GM19023 (cell line): ENCODE data around the gene LRRD1.
"Not testable (repeated sequence)": the region's sequence is repeated elsewhere in the genome, so short reads cannot be mapped to it uniquely, and the experiment has no call there.

Source experiments
- ATAC-seq: cut with Tn5 transposase; IDR thresholded peaks from one replicate; pipeline ENCODE4 v1.9.1; 2021; ENCODE audit warnings: mild to moderate bottlenecking, moderate library complexity; ENCODE audit not compliant: unreplicated experiment

LRRD1 gene

DNA sequence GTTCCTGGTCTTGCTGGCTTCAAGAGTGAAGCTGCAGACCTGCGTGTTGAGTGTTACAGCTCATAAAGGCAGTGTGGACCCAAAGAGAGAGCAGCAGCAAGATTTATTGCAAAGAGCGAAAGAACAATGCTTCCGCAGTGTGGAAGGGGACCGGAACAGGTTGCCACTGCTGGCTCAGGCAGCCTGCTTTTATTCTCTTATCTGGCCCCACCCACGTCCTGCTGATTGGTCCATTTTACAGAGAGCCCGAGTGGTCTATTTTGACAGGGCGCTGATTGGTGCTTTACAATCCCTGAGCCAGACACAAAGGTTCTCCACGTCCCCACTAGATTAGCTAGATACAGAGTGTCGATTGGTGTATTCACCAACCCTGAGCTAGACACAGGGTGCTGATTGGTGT lies 36.2 kb downstream of the LRRD1 start:
- ATAC-seq, result not testable (repeated sequence)

DNA sequence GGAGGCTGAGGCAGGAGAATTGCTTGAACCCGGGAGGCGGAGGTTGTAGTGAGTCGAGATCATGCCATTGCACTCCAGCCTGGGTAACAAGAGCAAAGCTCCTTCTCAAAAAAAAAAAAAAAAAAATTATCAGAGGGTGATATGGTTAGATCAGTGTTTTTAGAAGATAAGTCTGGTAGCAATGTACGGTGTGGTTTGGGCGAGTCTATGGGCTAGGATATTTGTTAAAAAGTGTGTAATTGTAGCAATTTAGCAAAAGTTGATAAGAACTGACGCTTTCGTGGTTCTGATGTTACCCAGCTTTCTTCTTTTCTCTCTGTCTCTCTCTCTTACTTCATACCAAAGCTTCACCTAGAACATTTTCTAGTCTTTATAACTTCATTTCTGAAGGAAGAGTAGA lies 37.8 kb downstream of the LRRD1 start:
- no peak for ATAC-seq

DNA sequence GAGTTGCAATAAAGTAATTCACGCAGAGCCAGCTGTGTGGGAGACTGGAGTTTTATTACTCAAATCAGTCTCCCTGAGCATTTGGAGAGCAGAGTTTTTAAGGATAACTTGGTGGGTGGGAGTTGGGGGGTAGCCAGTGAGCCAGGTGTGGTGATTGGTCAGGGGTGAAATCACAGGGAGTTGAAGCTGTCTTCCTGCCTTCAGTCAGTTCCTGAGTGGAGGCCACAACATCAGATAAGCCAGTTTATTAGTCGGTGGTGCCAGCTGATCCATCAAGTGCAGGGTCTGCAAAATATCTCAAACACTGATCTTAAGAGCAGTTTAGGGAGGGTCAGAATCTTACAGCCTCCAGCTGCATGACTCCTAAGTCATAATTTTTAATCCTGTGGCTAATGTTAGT lies 41.4 kb downstream of the LRRD1 start:
- no peak for ATAC-seq

DNA sequence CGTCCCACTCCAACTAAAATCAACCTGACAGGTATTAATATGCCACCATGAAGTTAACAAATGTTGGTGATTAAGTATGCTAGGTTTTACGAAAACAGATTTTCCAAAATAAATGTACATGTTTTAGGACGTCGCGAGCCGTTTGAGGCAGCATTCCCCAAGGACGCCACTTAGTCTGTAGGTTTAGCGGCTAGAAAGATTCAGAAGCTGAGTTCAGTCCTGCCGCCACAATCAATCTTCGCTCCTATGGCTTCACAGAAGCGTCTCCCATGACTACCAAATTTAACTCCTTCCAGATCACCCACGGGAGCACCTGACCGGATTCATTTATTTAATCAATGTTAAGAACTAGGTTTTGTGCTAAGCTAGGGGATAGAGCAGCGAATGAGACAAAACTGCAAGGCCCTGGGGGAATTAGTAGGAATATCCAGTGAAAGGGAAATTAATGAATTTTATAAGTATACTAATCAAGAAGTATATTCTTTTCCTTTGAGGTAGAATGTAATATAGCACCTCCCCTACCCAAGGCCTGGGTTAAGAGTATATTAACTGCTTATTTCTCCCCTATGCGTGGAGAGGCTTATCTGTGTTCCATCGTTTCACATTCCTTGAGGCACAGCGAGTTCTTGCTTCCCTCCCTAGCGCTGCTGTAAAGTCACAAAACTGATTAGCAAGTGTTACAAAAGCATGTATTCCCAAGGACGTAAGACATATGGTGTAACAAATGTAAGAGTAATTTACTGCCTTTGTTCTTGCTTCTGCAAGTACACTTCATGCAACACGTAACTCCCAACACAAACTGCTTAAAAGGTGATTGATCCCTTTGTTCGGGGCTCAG lies 43.7 kb downstream of the LRRD1 start:
- no peak for ATAC-seq

DNA sequence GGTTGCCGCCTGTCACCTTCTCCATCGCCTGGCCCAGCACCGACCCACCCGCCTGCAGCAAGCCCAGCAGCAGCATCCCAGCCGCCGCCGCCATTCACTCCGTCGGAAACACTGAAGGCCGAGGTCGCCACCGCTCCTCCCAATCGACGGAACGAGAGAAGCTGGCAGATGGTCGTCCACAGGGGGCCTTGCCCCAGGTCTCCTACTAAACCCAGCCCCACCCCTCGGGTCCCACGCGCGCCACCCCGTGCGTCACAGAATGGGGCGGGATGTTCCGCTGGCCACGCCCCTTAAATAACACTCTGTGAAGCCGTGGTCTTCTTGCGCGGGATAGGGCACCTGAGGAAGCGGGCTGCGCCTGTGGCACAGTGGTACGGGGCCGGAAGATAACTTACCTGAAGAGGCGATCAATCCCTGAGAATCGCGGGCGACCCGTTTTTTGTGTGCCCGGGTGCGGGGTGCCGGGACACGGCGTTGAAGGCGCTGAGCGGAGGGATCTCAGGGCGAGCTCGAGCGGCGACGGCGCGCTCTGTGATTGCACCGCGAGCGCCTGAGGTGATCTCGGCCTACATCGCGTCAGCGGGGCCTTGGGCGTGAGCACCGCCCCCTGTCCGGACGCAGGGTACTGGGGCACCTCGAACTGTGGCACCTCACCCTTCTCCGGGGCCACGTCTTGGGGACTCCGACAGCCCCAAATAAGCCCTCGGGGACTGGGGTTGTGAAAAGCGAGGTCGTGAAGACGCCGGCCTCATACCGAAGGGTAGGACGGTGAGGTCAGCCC lies 44.5 kb downstream of the LRRD1 start, which contains the start of gene CYP51A1:
CYP51A1 (minus strand) TSS at position 207 of the 781 bp plus-strand sequence; CDS start at position 94, 113 bp downstream.
- peak; percentile 89 for ATAC-seq

DNA sequence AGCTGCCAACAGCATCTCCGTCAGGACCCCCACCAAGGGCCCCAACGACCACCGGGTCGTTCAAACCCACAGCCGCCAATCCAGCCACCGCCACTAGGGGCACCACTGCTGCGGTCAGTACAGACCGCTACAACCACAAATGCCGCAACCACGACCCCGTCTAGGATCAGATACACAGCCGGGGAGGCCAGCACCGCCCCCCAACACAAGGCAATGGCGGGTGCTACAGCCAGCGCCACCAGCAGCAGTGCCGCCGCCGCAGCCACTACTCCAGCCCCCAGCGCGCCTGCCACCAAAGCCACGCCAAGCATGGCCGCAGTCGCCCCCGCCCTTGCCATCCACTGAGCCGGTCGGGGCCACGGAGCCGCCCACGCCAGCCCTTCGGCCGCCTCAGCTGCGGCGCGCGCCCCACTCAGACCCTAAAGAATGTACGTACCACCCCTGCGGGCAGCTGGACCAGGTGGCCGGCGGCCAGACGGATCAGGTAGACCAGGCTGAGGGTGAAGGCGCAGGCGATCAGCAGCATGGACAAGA lies 45.1 kb downstream of the LRRD1 start:
- ATAC-seq, result peak; percentile 32

DNA sequence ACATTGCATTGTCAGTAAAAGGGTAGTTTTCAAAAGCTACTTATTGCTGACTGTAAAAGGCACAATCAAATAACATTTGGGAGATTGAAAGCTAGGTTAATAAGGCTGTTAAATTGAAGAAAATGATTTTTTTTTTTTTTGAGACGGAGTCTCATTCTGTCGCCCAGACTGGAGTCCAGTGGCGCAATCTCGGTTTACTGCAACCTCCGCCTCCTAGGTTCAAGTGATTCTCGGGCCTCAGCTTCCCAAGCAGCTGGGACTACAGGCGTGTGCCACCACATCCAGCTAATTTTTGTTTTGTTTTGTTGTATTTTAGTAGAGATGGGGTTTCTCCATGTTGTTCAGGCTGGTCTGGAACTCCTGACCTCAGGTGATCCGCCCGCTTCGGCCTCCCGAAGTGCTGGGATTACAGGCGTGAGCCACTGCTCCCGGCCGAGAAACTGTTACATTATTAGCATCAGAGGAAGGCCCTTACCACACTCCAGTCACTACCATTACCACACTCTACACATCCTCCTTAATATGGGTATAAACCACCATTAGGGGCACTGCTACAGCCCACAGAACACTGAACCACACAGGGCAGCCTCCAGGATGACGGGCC lies 45.7 kb downstream of the LRRD1 start:
- peak; percentile 15 for ATAC-seq

DNA sequence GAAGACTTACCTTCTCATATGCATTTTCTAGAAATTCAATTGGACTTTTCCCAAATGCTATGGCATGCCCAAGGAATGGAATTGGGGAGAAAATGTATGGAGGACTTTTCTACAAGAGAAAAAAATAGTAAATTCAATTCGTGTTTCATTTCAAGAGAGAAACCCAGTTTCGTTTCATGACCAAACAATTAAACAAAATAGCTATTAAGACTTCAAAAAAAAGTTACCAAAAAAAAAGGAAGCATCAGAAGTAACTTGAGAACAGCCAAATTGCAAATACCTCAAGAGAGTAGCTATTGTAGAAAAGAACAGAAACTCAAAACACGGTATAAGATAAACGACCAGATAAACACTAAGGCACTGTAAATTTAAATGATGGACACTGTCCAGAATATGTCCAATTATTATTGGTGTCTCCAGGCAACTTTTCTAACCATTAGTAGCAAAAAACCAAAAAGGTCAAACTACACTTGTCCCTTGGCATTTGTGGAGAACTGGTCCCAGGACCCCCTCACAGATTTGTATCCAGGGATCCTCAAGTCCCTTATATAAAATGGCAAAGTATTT lies 47.1 kb downstream of the LRRD1 start:
- no peak for ATAC-seq

DNA sequence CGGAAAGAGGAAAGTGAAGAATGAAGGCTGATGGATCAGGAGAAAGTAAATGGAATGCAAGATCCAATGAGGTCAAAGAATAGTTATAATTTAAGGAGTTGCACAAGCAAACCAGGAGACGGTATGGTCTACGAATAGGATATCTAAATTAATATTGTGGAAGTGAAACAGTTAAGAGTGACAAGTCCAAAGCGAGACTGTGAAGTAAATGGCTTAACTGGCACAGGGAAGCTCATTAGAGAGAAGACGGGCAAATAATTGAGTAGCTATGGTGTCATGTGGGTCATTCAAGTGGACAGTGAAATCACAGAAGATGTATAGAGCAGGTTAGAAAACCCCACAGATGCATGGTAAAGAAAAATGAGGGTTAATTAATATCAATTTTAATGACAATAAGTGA lies 47.8 kb downstream of the LRRD1 start:
- no peak for ATAC-seq

DNA sequence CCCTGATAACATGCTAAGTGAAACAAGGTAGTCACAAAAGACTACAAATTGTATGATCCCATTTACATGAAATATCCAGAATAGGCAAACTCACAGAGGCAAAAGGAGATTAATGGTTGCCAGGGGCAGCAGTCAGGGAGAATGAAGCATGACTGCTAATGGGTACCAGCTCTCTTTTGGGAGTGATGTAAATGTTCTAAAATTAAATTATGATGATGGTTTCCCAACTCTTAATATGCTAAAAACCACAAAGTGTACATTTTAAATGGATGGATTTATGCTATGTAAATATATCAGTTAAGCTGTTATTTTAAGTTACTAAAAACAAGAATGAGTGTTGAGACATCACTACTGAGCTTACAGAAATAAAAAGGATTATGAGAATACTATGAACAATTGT lies 57.3 kb downstream of the LRRD1 start:
- no peak for ATAC-seq

DNA sequence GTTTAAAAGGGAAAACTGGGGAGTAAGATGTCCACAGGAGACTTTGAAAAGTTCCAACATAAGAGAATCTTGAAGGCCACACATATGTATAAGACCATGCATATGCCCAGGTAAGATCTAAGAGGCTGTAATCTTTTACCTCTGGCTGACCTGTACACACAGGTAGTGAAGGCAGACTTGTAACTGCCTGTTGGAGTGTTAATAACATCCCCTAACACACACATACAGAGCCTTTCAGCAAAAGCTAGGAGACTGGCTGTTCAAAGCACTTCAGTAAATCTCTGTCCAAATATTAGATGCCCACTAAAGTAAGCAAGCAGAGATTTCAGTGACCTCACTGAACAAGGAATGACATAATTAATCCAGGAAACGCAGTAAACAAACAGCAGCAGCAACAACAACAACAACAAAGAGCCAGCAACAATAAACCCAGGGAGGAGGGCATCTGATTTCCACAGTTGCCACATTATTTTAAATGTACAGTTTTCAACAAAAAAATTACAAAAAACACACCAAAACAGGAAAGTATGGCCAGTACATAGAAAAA lies 59.7 kb downstream of the LRRD1 start:
- no peak for ATAC-seq

DNA sequence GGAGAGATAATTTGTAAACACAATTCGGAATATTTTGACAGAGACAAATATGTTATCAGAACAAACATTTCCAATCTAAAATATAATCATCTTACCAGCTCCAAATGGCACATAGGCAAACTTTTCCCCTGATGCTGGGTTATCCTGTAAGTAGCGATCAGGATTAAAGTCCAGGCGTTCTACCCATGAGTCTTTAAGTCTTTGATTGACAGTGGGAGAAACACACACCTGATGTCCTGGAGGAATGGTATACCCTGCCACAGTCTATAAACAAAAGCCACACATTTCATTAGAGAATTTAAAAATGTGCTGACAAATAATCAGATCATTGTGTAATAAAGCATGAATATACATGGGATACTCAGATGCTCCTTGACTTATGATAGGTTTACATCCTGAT lies 62.0 kb downstream of the LRRD1 start:
- ATAC-seq, result no peak

DNA sequence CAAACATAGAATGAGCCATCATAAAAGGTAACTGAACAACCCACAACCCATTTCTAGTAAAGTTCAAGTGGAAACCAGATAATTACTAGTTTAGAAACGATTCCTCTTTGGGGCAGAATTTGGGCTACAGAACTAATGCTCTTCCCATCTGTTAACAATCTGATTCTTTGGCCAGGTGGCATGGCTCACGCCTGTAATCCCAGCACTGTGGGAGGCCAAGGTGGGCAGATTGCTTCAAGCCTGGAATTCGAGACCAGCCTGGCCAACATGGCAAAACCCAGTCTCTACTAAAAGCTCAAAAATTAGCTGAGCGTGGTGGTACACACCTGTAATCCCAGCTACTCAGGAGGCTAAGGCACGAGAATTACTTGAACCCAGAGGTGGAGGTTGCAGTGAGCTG lies 63.1 kb downstream of the LRRD1 start:
- no peak for ATAC-seq

DNA sequence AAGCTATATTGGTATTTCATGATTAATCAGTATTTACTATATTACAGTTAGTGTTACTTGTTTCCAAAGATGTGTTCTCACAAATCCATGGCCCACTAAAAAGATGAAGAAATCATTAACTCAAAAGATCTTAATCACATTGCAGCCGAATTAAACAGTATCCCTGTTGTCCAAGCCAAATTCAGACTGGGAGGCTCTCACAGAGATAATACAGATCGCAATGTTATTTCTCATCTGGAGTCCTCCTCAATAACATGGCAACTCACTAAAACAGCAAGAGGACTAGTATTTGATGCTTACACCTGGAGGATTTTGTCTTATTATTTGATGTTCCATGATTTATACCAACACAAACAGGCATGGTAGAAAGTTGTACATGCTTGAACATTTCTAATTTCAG lies 68.1 kb downstream of the LRRD1 start:
- ATAC-seq, result no peak

DNA sequence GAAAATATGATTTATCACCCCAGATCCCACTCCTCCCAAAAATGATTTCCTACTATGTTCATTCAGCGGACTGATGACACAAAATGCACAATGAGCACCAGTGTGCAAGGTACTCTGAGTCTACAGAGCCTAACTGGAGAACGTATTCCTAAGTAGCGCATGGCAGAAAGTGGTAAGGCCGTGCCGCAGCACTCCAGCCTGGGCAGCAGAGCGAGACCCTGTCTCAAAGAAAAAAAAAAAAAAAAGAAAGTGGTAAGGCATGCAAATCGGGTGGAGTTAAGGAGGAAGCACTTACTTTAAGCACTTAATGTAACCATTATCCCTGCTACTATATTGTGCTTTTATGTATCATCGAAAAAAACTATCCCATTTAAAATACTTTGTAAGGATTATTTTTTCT lies 70.1 kb downstream of the LRRD1 start:
- no peak for ATAC-seq

DNA sequence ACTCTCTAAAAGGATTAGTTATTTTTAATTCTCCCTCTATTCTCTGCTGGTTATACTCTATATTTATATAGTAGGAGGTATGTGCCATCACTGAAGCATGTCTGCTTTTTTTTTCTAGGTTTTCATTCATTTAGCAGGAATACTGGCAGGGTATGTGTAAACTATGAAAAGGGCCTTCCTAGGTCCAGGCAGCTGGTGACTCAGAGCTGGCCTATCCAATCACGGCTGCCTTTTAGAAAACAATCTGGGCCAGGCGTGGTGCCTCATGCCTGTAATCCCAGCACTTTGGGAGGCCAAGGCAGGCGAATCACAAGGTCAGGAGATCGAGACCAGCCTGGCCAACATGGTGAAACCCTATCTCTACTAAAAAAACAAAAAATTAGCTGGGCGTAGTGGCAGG lies 76.1 kb downstream of the LRRD1 start:
- not testable (repeated sequence) for ATAC-seq

DNA sequence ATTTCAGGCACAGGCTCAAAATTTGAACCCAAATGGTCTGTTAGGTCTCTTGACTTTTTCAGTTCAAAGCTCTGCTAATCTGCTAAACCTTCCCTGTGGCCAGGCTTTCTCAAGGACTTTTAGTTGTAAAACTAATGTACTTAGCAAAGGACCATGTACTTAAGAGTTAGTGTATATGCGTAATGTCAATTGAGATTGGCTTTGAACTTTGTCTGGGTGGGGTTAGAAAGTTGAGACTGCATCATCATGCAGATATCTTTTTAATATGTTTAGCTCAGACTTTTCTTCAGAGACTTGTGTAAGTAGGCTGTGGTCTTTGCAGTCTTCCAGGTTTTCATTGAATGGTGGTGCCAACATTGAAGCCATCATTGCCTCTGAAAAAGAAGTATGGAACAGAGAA lies 78.4 kb downstream of the LRRD1 start:
- no peak for ATAC-seq

DNA sequence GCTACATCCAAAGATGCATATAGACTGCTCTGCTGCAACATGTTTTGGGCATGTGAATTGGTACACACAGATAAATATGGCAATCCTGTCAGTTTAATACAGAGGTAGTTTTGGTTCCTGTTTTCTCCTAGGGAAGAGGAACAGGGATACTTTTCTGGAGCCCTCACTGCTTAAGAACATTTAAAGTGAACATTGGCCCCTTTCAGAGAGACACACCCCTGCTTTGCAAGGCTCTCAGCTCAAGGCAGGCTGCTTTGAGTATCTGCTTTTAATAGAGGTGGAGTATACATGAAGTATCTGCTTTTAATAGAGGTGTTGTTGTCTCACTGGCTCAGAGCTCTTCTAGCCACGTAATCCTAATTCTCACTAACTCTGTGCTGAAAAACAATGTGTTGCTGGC lies 83.6 kb downstream of the LRRD1 start:
- no peak for ATAC-seq
